ENCODE measurements around the gene TMEM132E. TPM values are rescaled to one million over a fixed set of nuclear protein-coding genes. Genes with fewer than 3 reads are reported as not detected.

Gene TMEM132E
- total and polyA plus RNA-seq, 2 experiments from 2014 or later = 0.16 to 0.45 TPM

- TF ChIP-seq CTCF (conservative IDR thresholded peaks at IDR 0.05; ENCODE audit: low read depth in 2 of 2) (no peak), STAT1 (IDR thresholded peaks at IDR 0.05; ENCODE audit: unreplicated experiment) (no peak), JUNB (IDR thresholded peaks at IDR 0.05; ENCODE audit: unreplicated experiment) (no peak), CREB1 (CRISPR knock-in tag; IDR thresholded peaks at IDR 0.05; ENCODE audit: low read depth) (no peak), ZNF331 (CRISPR knock-in tag; IDR thresholded peaks at IDR 0.05; ENCODE audit: low read depth) (no peak), NANOG (IDR thresholded peaks at IDR 0.05; ENCODE audit: borderline replicate concordance) (no peak), EZH2 (IDR thresholded peaks at IDR 0.05; ENCODE audit: low read depth, unreplicated experiment) (no peak), ZNF114 (CRISPR knock-in tag; IDR thresholded peaks at IDR 0.05) (no peak), ZNF462 (CRISPR knock-in tag; IDR thresholded peaks at IDR 0.05) (no peak), POLR2AphosphoS5 (IDR thresholded peaks at IDR 0.05; ENCODE audit: low read depth) (no peak), REST (IDR thresholded peaks at IDR 0.05; ENCODE audit: unreplicated experiment) (no peak), EZH2phosphoT487 (IDR thresholded peaks at IDR 0.05; ENCODE audit: unreplicated experiment) (no peak)
- TF ChIP-seq, protein P1, sequence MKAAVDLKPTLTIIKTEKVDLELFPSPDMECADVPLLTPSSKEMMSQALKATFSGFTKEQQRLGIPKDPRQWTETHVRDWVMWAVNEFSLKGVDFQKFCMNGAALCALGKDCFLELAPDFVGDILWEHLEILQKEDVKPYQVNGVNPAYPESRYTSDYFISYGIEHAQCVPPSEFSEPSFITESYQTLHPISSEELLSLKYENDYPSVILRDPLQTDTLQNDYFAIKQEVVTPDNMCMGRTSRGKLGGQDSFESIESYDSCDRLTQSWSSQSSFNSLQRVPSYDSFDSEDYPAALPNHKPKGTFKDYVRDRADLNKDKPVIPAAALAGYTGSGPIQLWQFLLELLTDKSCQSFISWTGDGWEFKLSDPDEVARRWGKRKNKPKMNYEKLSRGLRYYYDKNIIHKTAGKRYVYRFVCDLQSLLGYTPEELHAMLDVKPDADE (IDR thresholded peaks at IDR 0.05) = no peak
- peaks cover 71% of the 10 kb centered on the region for H3K4me1 Mint-ChIP-seq
- Histone ChIP-seq H3K9me2 (ENCODE audit: insufficient read depth) (no peaks in the 10 kb centered on the region), H3F3A (replicated peaks; ENCODE audit: low read depth) (no peaks in the 10 kb centered on the region), H3K79me2 (replicated peaks; ENCODE audit: insufficient read depth) (no peaks in the 10 kb centered on the region), H3K36me3 (ENCODE audit: insufficient read depth) (no peaks in the 10 kb centered on the region), H3K27ac (ENCODE audit: low read depth) (no peak overlapping the region), H3K4me1 (ENCODE audit: insufficient read depth) (peaks cover 50% of the 10 kb centered on the region), H3K4me3 (no peak overlapping the region), H4K20me1 (replicated peaks; ENCODE audit: insufficient read depth) (no peaks in the 10 kb centered on the region), H2AFZ (no peak overlapping the region), H3K27me3 (ENCODE audit: insufficient read depth) (0 out of 2 replicates have a peak, but pooled peaks cover 4% of the 10 kb centered on the region), H3K4me2 (no peak overlapping the region)
- H3K4me3 Mint-ChIP-seq = no peak overlapping the region
- no peak for ATAC-seq
- H3K27ac Mint-ChIP-seq = no peak overlapping the region
- H3K9me3 Mint-ChIP-seq = no peaks in the 10 kb centered on the region
- peaks cover 25% of the 10 kb centered on the region for H3K27me3 Mint-ChIP-seq (ENCODE audit: insufficient read depth, low read depth, poor library complexity)
- DNase-seq (ENCODE audit: low spot score) = no peak
- H3K36me3 Mint-ChIP-seq (ENCODE audit: low read depth) = no peaks in the 10 kb centered on the region
These were observed 31.1 kb downstream of the TMEM132E start for GRCh38 chr17:34610506-34610905.
